GM12892 (cell line): ENCODE measurements around the gene VMAC.

Source experiments
- POLR2A ChIP-seq: IDR thresholded peaks from 2 replicates; pipeline ENCODE4 v1.6.1; 2011; ENCODE audit warnings: low read depth, low read length, control low read depth
- POLR2AphosphoS5 ChIP-seq: IDR thresholded peaks from 2 replicates; pipeline ENCODE4 v1.6.1; 2011; ENCODE audit warnings: low read depth, low read length, control low read depth
- TAF1 ChIP-seq: IDR thresholded peaks from 2 replicates; pipeline ENCODE4 v1.6.1; 2011; ENCODE audit warnings: low read depth, mild to moderate bottlenecking, control low read depth, low read length, borderline replicate concordance

DNA sequence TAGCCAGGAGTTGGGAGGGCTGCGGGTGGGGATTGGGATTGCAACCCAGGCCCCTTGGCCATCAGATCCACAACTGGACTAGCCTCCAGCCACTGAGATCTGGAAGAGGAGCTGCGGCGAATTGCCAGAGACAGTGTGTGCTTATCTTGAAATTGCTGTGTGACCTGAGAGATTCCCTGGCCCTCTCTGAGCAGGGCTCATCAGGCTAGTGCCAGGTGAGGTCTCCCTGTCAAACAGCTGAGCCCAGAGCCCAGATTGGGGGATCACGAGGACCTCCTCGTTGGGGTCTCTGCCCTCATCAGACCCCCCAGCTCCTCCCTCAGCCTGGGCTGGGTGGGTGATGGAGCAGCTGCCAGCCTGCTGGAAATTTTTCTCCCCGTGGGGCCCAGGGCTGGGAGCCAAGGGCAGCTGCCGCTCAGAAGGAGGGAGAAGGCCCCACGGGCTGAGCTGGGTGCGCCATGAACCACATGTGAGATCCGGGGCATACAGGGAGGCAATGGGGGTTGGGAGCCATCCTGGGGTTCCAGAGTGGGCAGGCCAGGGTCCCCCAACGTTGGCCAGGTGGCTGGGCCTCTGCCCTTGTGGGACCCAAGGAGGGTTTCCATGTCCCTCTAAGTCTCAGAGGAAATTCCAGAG is 41.5 kb upstream of the VMAC start:
- TF ChIP-seq POLR2AphosphoS5 (no peak), POLR2A (no peak), TAF1 (no peak)
